ENCODE data around the gene FGF14.

DNA sequence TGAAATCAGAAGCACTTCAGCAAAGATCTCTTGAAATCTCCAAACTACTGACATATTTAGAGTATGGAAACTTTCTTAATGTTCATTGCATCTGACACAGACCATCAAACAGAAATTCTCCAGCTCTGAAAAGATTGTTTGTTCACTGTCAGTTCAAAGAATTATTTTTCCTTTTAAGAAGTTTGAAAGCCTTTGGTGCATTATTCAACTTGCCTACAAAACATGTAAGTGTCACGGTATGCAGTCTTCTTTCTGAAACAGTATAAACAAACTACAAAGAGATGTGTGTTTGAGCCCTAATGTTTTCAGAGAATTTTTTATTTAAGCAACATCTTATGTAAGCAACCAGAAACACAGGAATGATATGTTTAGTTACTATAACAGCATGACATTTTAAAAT lies 125.4 kb downstream of the FGF14 start:
- TF ChIP-seq, protein P1, sequence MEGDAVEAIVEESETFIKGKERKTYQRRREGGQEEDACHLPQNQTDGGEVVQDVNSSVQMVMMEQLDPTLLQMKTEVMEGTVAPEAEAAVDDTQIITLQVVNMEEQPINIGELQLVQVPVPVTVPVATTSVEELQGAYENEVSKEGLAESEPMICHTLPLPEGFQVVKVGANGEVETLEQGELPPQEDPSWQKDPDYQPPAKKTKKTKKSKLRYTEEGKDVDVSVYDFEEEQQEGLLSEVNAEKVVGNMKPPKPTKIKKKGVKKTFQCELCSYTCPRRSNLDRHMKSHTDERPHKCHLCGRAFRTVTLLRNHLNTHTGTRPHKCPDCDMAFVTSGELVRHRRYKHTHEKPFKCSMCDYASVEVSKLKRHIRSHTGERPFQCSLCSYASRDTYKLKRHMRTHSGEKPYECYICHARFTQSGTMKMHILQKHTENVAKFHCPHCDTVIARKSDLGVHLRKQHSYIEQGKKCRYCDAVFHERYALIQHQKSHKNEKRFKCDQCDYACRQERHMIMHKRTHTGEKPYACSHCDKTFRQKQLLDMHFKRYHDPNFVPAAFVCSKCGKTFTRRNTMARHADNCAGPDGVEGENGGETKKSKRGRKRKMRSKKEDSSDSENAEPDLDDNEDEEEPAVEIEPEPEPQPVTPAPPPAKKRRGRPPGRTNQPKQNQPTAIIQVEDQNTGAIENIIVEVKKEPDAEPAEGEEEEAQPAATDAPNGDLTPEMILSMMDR (IDR thresholded peaks at IDR 0.05; ENCODE audit: insufficient read depth, low read length, poor library complexity, severe bottlenecking) = no peak
- no peak for TF ChIP-seq EZH2phosphoT487 (conservative IDR thresholded peaks at IDR 0.05; ENCODE audit: low read length)
